ENCODE data around the gene THBD.

THBD gene

GRCh38 chr20:22998476-22998875 is 51.0 kb downstream of the THBD start:
- H3K36me3 ChIP-seq (ENCODE audit: control insufficient read depth, insufficient read depth, low read length) = no peaks in the 10 kb centered on the region
- TF ChIP-seq, protein P1, sequence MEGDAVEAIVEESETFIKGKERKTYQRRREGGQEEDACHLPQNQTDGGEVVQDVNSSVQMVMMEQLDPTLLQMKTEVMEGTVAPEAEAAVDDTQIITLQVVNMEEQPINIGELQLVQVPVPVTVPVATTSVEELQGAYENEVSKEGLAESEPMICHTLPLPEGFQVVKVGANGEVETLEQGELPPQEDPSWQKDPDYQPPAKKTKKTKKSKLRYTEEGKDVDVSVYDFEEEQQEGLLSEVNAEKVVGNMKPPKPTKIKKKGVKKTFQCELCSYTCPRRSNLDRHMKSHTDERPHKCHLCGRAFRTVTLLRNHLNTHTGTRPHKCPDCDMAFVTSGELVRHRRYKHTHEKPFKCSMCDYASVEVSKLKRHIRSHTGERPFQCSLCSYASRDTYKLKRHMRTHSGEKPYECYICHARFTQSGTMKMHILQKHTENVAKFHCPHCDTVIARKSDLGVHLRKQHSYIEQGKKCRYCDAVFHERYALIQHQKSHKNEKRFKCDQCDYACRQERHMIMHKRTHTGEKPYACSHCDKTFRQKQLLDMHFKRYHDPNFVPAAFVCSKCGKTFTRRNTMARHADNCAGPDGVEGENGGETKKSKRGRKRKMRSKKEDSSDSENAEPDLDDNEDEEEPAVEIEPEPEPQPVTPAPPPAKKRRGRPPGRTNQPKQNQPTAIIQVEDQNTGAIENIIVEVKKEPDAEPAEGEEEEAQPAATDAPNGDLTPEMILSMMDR (IDR thresholded peaks at IDR 0.05; ENCODE audit: insufficient read depth, low read length, poor library complexity, severe bottlenecking) = no peak
- no peak for DNase-seq (ENCODE audit: extremely low read depth, insufficient read length)
- no peak overlapping the region for H3K4me3 ChIP-seq (replicated peaks; ENCODE audit: low read depth, low read length)
- peaks cover 1% of the 10 kb centered on the region for H3K27me3 ChIP-seq (replicated peaks; ENCODE audit: control insufficient read depth, insufficient read depth, low read length)

DNA sequence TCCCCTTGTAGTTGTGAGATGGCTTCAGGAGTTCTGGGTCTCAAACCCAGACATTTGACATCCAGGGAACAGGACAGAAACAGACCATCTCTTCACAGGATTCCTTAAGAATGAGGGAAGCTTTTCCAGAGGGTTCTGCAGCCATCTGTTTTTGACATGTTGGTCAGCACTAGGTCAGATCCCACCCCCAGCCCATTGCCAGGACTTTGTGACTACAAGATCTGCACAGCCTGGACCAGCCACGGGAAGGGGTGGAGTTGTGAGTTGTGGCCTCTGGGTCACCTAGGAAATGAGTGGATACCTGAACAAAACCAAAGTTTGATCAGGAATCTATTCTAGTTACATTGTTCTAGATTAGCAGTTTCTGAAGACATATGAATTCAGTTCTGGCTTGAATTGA is 53.5 kb downstream of the THBD start:
- Histone ChIP-seq H3K27me3 (replicated peaks; ENCODE audit: control insufficient read depth, insufficient read depth, low read length) (no peaks in the 10 kb centered on the region; the same call in none of the 2 replicates), H3K4me3 (replicated peaks; ENCODE audit: low read depth, low read length) (no peak overlapping the region), H3K36me3 (ENCODE audit: control insufficient read depth, insufficient read depth, low read length) (no peaks in the 10 kb centered on the region)
- TF ChIP-seq, protein P1 (IDR thresholded peaks at IDR 0.05; ENCODE audit: insufficient read depth, low read length, poor library complexity, severe bottlenecking) = no peak
- DNase-seq (ENCODE audit: extremely low read depth, insufficient read length) = no peak

Measured in GM06990 (cell line).